OCI-LY1 (cell line): ENCODE measurements around the gene GRAMD1B.

Experiments
- H2AFZ ChIP-seq: fragments of 200-600 bp; sonication (generic), shearing (Covaris generic); 2 replicates; pipeline ENCODE4 v1.6.0; 2014; ENCODE audit warnings: antibody characterized with exemption, mild to moderate bottlenecking, low read length
- H3F3A ChIP-seq: fragments of 200-600 bp; sonication (generic), shearing (Covaris generic); 2 replicates; pipeline ENCODE4 v1.6.0; 2014; ENCODE audit warnings: mild to moderate bottlenecking, antibody characterized with exemption, low read length, moderate library complexity; ENCODE audit not compliant: insufficient read depth
- H3K27ac ChIP-seq: fragments of 200-600 bp; sonication (generic); 2 replicates; pipeline ENCODE4 v1.5.1; 2014; ENCODE audit warnings: low read length, mixed run types, mild to moderate bottlenecking, low read depth; ENCODE audit not compliant: poor library complexity, severe bottlenecking
- H3K27me3 ChIP-seq: fragments of 200-600 bp; sonication (generic); 2 replicates; pipeline ENCODE4 v1.6.0; 2014; ENCODE audit warnings: antibody characterized with exemption, mild to moderate bottlenecking, low read length, moderate library complexity; ENCODE audit not compliant: insufficient read depth
- H3K36me3 ChIP-seq: fragments of 200-600 bp; sonication (generic); 2 replicates; pipeline ENCODE4 v1.6.1; 2014; ENCODE audit warnings: mild to moderate bottlenecking, antibody characterized with exemption, low read length, moderate library complexity, mixed read lengths; ENCODE audit not compliant: insufficient read depth
- H3K4me1 ChIP-seq: fragments of 200-600 bp; sonication (generic); 2 replicates; pipeline ENCODE4 v1.5.1; 2014; ENCODE audit warnings: mild to moderate bottlenecking, low read length, moderate library complexity; ENCODE audit not compliant: insufficient read depth, severe bottlenecking
- H3K4me2 ChIP-seq: fragments of 200-600 bp; sonication (generic), shearing (Covaris generic); 2 replicates; pipeline ENCODE4 v1.6.1; 2014; ENCODE audit warnings: low read length
- H3K4me3 ChIP-seq: fragments of 200-600 bp; sonication (generic); 2 replicates; pipeline ENCODE4 v1.5.1; 2014; ENCODE audit warnings: low read length, low read depth, mild to moderate bottlenecking, mixed read lengths; ENCODE audit not compliant: poor library complexity, severe bottlenecking
- H3K79me2 ChIP-seq: fragments of 200-600 bp; shearing (Covaris generic); 2 replicates; pipeline ENCODE4 v1.6.1; 2016; ENCODE audit warnings: mixed run types, low read length, mixed read lengths; ENCODE audit not compliant: insufficient read depth
- H3K9ac ChIP-seq: fragments of 200-600 bp; sonication (generic), shearing (Covaris generic); 2 replicates; pipeline ENCODE4 v1.6.1; 2014; ENCODE audit warnings: mild to moderate bottlenecking, low read length, mixed read lengths
- H3K9me2 ChIP-seq: fragments of 200-600 bp; sonication (generic), shearing (Covaris generic); 2 replicates; pipeline ENCODE4 v1.6.1; 2014; ENCODE audit warnings: low read depth, mild to moderate bottlenecking, low read length, mixed read lengths
- H3K9me3 ChIP-seq: fragments of 200-600 bp; shearing (Covaris generic); 2 replicates; pipeline ENCODE4 v1.6.1; 2014; ENCODE audit warnings: low read length, mixed read lengths
- H4K20me1 ChIP-seq: fragments of 200-600 bp; sonication (generic), shearing (Covaris generic); 2 replicates; pipeline ENCODE4 v1.6.0; 2016; ENCODE audit warnings: mild to moderate bottlenecking, low read length; ENCODE audit not compliant: insufficient read depth
- CTCF ChIP-seq: fragments of 200-600 bp; sonication (generic), shearing (Covaris generic); IDR thresholded peaks from 2 replicates; pipeline ENCODE4 v1.5.1; 2017; ENCODE audit warnings: mild to moderate bottlenecking, antibody characterized with exemption, low read length, moderate library complexity, mixed read lengths
- EZH2 ChIP-seq: fragments of 200-600 bp; sonication (generic), shearing (Covaris generic); IDR thresholded peaks from 2 replicates; pipeline ENCODE4 v1.8.0; 2017; ENCODE audit warnings: borderline replicate concordance, mixed run types, mild to moderate bottlenecking, antibody characterized with exemption, low read length, moderate library complexity, mixed read lengths

Gene GRAMD1B

GRCh38 chr11:123586568-123586967, 156.5 kb downstream of the GRAMD1B start:
- Histone ChIP-seq H3K4me3 (no peak overlapping the region), H3F3A (no peaks in the 10 kb centered on the region), H3K4me1 (no peaks in the 10 kb centered on the region), H3K79me2 (no peaks in the 10 kb centered on the region), H3K9me3 (no peaks in the 10 kb centered on the region), H3K9ac (no peak overlapping the region), H3K9me2 (no peaks in the 10 kb centered on the region), H3K27ac (no peak overlapping the region), H3K27me3 (no peaks in the 10 kb centered on the region), H3K36me3 (no peaks in the 10 kb centered on the region), H4K20me1 (no peaks in the 10 kb centered on the region), H3K4me2 (no peak overlapping the region), H2AFZ (no peak overlapping the region)
- TF ChIP-seq CTCF (no peak), EZH2 (no peak)

GRCh38 chr11:123587044-123587443, 157.0 kb downstream of the GRAMD1B start:
- TF ChIP-seq CTCF, result no peak
- TF ChIP-seq EZH2, result no peak
- Histone ChIP-seq H3K4me2 (no peak overlapping the region), H3K9ac (no peak overlapping the region), H2AFZ (no peak overlapping the region), H3K4me1 (no peaks in the 10 kb centered on the region), H3F3A (no peaks in the 10 kb centered on the region), H3K27me3 (0 out of 2 replicates have a peak, but pooled peaks cover 1% of the 10 kb centered on the region), H3K36me3 (no peaks in the 10 kb centered on the region), H3K4me3 (no peak overlapping the region), H4K20me1 (no peaks in the 10 kb centered on the region), H3K9me3 (no peaks in the 10 kb centered on the region), H3K27ac (no peak overlapping the region), H3K9me2 (no peaks in the 10 kb centered on the region), H3K79me2 (no peaks in the 10 kb centered on the region)

GRCh38 chr11:123587559-123587958, 157.5 kb downstream of the GRAMD1B start:
- Histone ChIP-seq H3K79me2 (no peaks in the 10 kb centered on the region), H4K20me1 (no peaks in the 10 kb centered on the region), H3K27ac (no peak overlapping the region), H3K4me1 (no peaks in the 10 kb centered on the region), H3K9me2 (no peaks in the 10 kb centered on the region), H3K9ac (no peak overlapping the region), H3K4me3 (no peak overlapping the region), H3K4me2 (no peak overlapping the region), H3F3A (no peaks in the 10 kb centered on the region), H3K27me3 (peaks cover 5% of the 10 kb centered on the region; the same call in 1 of the 2 replicates), H3K36me3 (no peaks in the 10 kb centered on the region), H2AFZ (no peak overlapping the region), H3K9me3 (no peaks in the 10 kb centered on the region)
- TF ChIP-seq CTCF, result no peak
- no peak for TF ChIP-seq EZH2
